HuH-7 (cell line): Measurements from ENCODE around the gene AKAP17A.

Experiments used
- DNase-seq: peaks from one replicate; pipeline ENCODE4 v3.0.0; 2011; ENCODE audit warnings: low spot score

AKAP17A gene

GRCh38 chrX:1582686-1583437 is 8.5 kb upstream of the AKAP17A start:
- DNase-seq, result peak; percentile 17

DNA sequence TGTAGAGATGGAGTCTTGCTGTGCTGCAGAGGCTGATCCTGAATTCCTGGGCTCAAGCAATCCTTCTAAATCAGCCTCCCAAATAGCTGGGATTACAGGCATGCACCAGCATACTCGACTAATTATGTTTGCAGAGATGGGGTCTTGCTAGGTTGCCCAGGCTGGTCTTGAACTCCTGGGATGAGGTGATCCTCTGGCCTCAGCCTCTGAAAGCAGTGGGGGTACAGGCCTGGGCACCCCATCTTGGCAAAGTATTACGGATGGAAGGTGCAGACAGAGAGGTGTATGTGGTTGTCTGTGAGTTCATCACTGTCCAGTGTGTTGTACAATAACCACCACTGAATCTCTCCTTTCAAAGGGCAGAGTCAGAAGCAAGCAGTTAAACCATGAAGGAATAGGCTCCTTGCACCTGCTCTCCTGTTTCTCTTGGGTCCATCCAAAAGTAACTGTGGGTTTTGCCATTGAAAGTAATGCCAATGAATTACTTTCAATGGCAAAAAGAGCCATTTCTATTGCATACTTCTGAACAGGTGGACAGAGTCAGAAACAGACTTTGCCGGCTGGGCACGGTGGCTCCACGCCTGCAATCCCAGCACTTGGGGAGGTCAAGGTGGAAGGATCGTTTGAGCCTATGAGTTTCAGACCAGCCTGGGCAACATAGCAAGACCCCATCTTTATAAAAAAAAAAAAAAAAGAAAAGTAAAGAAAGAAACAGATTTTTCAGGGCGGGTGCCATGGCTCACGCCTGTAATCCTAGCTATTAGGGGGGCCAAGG is 7.0 kb upstream of the AKAP17A start:
- DNase-seq, result no peak

DNA sequence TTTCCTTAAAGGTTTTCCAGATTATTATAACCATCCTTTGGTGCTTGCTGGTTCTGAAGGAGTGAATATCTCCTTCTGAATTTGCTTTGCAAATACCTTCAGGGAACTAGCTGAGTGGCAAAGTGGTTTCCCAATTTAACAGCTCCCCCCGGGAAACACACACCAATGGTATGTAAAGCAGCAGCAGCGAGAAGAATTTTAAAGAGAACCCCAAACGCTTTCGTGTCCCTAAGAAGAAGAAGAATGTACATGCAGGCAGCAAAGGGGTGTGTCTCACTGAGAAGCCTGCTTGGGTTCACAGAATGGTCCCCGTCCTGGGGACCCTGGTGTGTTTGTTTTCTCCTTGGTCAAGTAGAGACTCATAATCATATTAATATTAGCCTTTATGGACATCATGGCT is 4.2 kb upstream of the AKAP17A start:
- DNase-seq, result no peak

GRCh38 chrX:1589356-1590130 is 1.9 kb upstream of the AKAP17A start:
- no peak for DNase-seq

GRCh38 chrX:1591863-1592469 is 562 bp downstream of the AKAP17A start:
- no peak for DNase-seq

GRCh38 chrX:1592470-1593142 is 1.2 kb downstream of the AKAP17A start:
- DNase-seq, result no peak

DNA sequence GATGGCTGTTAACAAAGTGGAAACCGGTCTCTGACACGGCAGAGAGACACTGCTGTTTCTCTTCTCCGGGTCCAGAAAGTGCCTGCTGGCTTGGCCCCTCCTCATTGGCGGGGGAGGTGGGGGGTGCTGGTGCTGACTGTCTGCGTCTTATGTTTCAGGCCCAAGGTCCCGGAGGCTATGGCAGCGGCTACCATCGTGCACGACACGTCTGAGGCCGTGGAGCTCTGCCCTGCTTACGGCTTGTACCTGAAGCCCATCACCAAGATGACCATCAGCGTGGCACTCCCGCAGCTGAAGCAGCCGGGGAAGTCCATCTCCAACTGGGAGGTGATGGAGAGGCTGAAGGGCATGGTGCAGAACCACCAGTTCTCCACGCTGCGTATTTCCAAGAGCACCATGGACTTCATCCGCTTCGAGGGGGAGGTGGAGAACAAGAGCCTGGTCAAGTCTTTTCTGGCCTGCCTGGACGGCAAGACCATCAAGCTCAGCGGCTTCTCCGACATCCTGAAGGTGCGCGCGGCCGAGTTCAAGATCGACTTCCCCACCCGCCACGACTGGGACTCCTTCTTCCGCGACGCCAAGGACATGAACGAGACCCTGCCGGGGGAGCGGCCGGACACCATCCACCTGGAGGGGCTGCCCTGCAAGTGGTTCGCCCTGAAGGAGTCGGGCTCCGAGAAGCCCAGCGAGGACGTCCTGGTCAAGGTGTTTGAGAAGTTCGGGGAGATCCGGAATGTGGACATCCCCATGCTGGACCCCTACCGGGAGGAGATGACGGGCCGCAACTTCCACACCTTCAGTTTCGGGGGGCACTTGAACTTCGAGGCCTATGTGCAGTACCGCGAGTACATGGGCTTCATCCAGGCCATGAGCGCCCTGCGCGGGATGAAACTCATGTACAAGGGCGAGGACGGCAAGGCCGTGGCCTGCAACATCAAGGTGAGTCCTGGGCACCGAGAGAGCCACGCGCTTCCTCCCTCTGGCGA is 2.2 kb downstream of the AKAP17A start:
- no peak for DNase-seq

DNA sequence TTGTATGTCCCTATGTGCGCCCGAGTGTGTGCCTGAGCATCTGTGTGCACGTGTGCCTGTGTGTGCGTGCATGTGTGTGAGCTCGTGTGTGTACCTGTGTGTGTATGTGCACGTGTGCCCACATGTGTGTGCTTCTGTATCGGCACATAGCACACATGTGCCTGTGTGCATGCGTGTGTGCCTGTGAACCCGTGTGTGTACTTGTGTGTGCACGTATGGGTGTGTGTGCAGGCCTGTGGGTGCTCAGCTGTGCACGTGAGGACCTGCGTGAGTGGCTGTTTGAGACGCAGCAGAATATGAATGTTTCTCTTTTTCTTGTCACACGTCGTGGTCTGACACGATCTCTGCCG is 4.3 kb downstream of the AKAP17A start:
- DNase-seq, result no peak

GRCh38 chrX:1596676-1597344 is 5.4 kb downstream of the AKAP17A start:
- DNase-seq, result no peak

GRCh38 chrX:1597345-1598020 is 6.1 kb downstream of the AKAP17A start:
- no peak for DNase-seq

DNA sequence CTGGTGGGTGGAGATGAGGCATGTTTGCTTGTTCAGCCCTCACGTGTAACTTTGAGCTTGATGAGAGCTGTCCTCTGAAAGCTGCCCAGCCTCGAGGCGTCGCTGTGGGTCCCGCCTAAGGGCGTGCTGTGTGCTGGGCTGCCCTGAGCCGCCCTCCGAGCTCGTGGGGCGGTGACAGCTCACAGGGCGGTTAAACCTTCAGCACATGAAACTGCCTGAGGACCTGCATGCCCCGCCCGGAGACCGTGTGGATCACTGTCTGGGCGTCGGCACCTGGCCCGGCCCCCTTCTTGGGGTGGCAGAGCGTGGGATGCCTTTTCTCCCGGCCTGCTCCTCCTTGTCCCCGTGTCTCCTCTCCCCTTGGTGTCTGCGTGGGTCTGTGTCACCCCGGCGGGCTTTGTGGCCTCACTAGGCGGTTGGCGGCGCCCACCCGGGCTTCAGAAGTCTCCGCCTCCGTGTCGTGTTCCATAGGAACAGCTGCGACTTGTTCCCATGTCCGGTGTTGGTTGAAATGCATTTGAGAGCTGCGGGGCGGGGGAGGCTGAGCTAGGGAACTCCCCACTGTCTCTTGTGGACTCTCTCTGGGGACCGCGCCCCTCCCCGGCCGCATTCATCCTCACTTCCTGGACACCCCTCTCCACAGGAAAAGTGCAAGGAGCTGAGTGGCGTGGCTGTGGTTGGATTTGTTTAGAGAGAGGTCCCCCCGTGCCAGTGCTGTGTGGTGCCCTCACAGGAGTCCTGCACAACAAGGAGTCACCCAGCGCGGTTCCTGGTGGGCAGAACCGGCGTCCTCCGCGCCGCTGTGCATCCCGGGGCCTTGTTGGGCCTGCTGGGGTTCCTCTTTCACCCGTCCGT is 6.8 kb downstream of the AKAP17A start:
- DNase-seq, result no peak

- DNase-seq, result no peak
Measured at GRCh38 chrX:1598876-1599790, 7.7 kb downstream of the AKAP17A start.

DNA sequence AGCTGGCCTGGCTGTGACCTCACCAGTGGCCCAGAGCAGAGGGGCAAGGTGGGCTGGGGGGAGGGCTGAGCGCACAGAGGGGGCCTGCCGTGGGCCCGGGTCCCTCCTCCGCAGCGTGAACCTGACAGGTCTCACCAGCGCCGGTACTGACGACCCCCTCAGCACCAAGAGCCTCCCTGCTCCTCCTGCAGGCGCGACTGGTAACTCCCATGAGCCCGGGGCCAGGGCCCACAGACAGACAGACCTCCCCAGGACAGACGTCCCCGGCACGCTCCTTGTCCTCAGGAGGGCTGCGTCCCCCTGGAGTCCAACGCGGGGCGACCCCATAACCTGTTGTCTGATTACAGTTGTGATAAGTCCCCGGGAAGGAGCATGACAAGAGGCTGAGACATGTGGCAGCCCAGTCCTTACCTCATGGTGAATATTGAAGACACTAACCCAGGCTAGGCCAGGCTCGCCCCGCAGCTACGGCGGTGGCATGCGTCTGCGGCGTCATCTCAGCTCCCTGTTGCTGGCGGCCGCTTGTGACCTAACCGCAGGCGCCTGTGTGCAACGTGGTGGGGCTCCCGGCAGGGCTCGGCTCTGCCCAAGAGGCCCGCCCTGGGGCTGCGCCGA is 8.5 kb downstream of the AKAP17A start:
- DNase-seq, result no peak

- DNase-seq, result no peak
Measured at GRCh38 chrX:1600406-1601050, 9.1 kb downstream of the AKAP17A start.

DNA sequence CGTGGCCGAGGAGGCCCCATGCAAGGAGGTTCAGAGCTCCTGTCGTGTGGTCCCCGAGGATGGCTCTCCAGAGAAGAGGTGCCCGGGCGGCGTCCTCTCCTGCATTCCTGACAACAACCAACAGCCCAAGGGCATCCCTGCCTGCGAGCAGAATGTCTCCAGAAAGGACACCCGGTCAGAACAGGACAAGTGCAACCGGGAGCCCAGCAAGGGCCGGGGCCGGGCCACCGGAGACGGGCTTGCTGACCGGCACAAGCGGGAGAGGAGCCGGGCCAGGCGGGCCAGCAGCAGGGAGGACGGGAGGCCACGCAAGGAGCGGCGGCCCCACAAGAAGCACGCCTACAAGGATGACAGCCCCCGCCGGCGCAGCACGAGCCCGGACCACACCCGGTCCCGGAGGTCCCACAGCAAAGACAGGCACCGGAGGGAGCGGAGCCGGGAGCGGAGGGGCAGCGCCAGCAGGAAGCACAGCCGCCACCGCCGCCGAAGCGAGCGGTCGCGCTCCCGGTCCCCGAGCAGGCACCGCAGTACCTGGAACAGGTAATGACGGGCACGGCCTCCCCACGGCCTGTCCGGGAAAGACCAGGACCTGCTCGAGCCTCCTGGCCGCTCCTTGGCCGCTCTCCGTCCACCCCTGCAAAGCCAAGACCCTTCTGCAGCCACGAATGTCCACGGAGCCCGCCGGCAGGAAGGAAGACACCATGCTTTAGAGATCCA is 9.8 kb downstream of the AKAP17A start:
- no peak for DNase-seq

GRCh38 chrX:1601768-1602085 is 10.3 kb downstream of the AKAP17A start:
- DNase-seq, result no peak
